GM21576 (cell line): ENCODE measurements around the gene DLG2.
A peak's percentile ranks its signal among the peaks of the same experiment; 100 is the strongest.
"Not testable (repeated sequence)": the region's sequence is repeated elsewhere in the genome, so short reads cannot be mapped to it uniquely, and the experiment has no call there.

Experiments
- ATAC-seq: cut with Tn5 transposase; IDR thresholded peaks from one replicate; pipeline ENCODE4 v1.9.1; 2021; ENCODE audit warnings: mild to moderate bottlenecking, moderate library complexity; ENCODE audit not compliant: unreplicated experiment

The DLG2 gene

GRCh38 chr11:85647078-85647477, 19.9 kb upstream of the DLG2 start:
- ATAC-seq, result no peak

GRCh38 chr11:85643191-85643614, 16.1 kb upstream of the DLG2 start:
- ATAC-seq, result no peak

- no peak for ATAC-seq
These were observed 7.6 kb upstream of the DLG2 start for GRCh38 chr11:85634747-85635146.

GRCh38 chr11:85628771-85629341, 1.7 kb upstream of the DLG2 start:
- ATAC-seq, result peak; percentile 8

DNA sequence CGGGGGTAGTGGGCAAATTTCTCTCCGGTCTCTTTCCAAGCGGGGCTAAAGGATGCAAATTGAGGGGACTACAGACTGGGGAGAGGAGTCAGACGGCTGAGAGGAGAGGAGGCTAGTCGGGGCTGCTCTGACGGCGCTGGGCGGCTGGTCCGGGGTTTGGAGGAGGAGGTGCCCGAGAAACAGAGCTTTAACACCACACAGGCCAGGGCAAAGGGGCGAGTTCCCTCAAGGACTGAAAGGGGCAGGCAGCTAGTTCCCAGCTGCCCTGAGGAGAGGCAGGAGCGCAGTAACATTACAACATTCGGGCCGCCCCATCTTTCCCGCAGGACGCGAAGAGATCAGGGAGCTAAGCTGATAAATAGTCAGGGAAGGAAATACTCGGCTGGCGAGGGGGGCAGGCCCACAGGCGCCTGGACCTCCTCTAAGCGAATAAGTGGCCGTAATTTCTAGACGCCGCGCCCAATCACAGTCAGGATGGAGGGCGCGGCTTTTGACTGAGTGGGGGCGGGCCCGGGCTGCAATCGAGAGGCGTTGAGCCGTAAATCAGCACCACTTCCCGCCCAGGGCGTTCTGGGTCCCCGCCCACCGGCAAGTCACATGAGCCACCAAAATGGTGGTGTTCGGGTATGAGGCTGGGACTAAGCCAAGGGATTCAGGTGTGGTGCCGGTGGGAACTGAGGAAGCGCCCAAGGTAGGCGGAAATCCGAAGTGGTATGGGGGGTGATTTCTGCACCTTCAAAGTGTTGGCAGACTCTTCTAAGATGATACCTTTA, 1.0 kb upstream of the DLG2 start, which contains the start of gene TMEM126B:
TMEM126B (plus strand) TSS at position 596 of the 773 bp plus-strand sequence; CDS start at position 611, 15 bp downstream.
- peak; percentile 99 for ATAC-seq

DNA sequence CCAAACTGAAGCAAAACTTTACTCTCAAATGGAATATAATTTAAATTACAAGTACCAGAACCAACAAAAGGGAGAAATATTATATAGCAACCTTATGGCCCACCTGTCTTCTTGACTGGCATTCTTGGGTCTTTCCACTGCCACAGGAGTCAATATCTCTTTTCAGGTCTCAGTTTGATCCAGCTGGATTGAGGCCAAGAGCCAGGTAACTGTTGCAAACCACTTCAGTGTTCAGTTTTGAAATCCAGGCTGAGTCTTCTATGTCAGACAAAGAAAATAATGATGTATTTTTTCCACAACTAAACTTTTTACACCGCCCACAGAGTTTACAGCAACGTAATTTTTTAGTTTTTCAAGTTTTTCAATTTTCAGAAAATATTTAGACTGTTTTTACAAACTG, 648 bp downstream of the DLG2 start:
- ATAC-seq, result no peak

DNA sequence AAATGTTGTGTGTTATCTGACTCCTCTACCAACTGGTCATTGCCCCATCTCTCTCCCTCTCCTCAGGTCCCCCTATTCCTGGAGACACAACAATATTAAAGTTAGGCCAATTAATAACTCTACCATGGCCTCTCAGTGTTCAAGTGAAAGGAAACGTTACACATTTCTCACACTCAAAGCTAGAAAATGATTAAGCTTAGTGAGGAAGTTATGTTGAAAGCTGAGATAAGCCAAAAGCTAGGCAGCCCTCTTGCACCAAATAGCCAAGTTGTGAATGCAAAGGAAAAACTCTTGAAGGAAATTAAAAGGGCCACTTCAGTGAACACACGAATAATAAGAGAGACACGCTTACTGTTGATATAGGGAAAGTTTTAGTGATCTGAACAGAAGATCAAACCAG, 6.9 kb downstream of the DLG2 start:
- no peak for ATAC-seq

DNA sequence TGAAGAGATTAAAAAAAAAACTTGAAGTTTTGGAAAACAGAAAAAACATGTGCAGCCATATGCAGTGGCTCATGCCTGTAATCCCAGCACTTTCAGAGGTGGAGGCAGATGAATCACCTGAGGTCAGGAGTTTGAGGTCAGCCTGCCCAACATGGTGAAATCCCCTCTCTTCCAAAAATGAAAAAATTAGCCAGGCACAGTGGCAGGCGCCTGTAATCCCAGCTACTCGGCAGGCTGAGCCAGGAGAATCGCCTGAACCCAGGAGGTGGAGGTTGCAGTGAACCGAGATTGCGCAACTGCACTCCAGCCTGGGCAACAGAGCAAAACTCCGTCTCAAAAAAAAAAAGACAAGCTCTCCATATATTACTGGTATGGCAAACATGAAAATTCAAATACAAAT, 7.6 kb downstream of the DLG2 start:
- ATAC-seq, result no peak

DNA sequence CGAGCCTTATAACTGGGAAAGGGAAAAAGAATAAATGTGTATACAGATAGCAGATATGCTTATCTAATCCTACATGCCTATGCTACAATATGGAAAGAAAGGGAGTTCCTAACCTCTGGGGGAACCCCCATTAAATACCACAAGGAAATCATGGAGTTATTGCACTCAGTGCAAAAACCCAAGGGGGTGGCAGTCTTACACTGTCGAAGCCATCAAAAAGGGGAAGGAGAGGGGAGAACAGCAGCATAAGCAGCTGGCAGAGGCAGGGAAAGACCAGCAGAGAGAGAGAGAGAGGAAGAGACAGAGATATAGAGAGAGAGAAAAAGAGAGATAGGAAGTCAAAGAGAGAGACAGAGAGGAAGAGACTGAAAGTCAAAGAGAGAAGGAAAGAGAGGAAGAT, 15.5 kb downstream of the DLG2 start:
- ATAC-seq, result not testable (repeated sequence)

- not testable (repeated sequence) for ATAC-seq
These were observed 17.9 kb downstream of the DLG2 start for GRCh38 chr11:85609286-85609685.

DNA sequence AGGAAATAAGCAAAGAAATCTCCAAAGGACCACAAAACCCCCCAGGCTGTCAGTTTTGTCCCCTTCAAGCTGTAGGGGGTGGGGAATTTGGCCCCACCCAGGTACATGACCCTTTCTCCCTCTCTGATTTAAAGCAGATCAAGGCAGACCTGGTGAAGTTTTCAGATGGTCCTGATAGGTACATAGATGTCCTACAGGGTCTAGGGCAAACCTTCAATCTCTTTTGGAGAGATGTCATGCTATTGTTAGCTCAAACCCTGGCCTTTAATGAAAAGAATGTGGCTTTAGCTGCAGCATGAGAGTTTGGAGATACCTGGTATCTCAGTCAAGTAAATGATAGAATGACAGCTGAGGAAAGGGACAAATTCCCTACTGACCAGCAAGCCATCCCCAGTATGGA, 18.5 kb downstream of the DLG2 start:
- not testable (repeated sequence) for ATAC-seq

DNA sequence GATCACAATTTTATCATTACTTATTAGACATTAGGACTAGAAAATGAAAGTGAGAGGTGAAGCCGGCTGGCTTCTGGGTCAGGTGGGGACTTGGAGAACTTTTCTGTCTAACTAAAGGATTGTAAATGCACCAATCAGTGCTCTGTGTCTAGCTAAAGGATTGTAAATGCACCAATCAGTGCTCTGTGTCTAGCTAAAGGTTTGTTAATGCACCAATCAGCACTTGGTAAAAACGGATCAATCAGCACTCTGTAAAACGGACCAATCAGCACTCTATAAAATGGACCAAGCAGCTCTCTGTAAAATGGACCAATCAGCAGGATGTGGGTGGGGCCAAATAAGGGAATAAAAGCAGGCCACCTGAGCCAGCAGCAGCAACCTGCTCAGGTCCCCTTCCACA, 20.9 kb downstream of the DLG2 start:
- ATAC-seq, result not testable (repeated sequence)

DNA sequence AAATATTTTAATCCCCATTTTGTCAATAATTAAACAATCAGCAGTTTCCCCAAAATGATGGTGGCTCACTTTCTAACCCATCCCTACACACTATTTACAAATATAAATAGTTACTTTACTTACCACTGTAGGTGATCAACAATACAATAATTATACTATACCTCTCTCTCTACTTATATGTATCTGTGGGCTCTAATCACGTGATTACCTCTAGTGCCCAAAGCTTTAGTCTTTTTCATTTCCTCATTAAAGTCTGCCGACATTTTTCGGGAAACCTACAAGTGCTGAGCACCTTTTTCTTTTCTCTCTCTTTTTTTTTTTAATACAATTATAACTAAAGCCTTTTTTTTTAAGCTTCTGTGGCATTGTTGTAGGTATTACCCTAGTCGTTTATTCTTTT, 23.9 kb downstream of the DLG2 start:
- no peak for ATAC-seq

GRCh38 chr11:85602526-85603213, 24.5 kb downstream of the DLG2 start:
- ATAC-seq, result no peak

- no peak for ATAC-seq
These were observed 28.1 kb downstream of the DLG2 start for GRCh38 chr11:85599083-85599482.

GRCh38 chr11:85596886-85597285, 30.3 kb downstream of the DLG2 start:
- no peak for ATAC-seq

GRCh38 chr11:85595285-85595884, 31.8 kb downstream of the DLG2 start:
- ATAC-seq, result peak; percentile 50

GRCh38 chr11:85590848-85591483, 36.2 kb downstream of the DLG2 start:
- no peak for ATAC-seq

DNA sequence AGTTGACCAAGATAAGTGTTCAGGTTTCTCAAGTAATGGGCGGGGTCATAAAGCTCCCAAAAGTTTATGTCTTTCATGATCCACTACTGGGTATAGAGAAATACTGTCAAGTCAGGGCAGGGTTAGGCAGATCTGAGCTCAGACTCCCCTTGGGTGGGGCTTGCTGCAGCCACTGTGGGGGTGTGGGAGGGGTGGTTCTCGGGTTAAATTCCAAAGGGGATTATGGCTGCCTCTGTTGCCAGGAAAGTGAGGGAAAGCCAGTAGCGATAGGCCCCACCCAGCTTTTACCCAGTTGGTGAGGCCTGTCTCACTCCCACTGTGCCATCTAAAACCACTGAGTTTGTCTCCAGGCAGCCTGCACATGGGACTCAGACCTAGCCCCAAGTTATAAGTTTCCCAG, 37.8 kb downstream of the DLG2 start:
- no peak for ATAC-seq

GRCh38 chr11:85582111-85582510, 45.0 kb downstream of the DLG2 start:
- no peak for ATAC-seq

GRCh38 chr11:85575388-85575787, 51.8 kb downstream of the DLG2 start:
- no peak for ATAC-seq
